ENCODE measurements around the gene AP1M1.

- TF ChIP-seq CTCF (IDR thresholded peaks at IDR 0.05) = no peak
- TF ChIP-seq POLR2A (IDR thresholded peaks at IDR 0.05) = no peak
Observed at GRCh38 chr19:16259385-16260159, 61.9 kb downstream of the AP1M1 start.
